BE2C (cell line): Measurements from ENCODE around the gene TEX48.

Source experiments
- DNase-seq: peaks from one replicate; pipeline ENCODE4 v3.0.0-alpha.2; 2020
- H3K27me3 ChIP-seq: fragments of 250-450 bp; sonication (Bioruptor Pico); 2 replicates; pipeline ENCODE4 v1.5.1; 2020; ENCODE audit warnings: mild to moderate bottlenecking
- H3K36me3 ChIP-seq: fragments of 250-450 bp; sonication (Bioruptor Pico); 2 replicates; pipeline ENCODE4 v1.5.1; 2020; ENCODE audit warnings: mild to moderate bottlenecking
- H3K4me1 ChIP-seq: fragments of 250-450 bp; sonication (Bioruptor Pico); 2 replicates; pipeline ENCODE4 v1.5.1; 2020
- H3K4me3 ChIP-seq: 2 replicates; pipeline ENCODE4 v1.5.1; 2011; ENCODE audit warnings: low read depth, low read length
- H3K9me3 ChIP-seq: fragments of 250-450 bp; sonication (Bioruptor Pico); 2 replicates; pipeline ENCODE4 v1.5.1; 2020
- TF ChIP-seq, protein P1 (sequence below): IDR thresholded peaks from 2 replicates; pipeline ENCODE4 v1.5.1; 2012; ENCODE audit warnings: mild to moderate bottlenecking, low read depth, low read length

TEX48 gene

DNA sequence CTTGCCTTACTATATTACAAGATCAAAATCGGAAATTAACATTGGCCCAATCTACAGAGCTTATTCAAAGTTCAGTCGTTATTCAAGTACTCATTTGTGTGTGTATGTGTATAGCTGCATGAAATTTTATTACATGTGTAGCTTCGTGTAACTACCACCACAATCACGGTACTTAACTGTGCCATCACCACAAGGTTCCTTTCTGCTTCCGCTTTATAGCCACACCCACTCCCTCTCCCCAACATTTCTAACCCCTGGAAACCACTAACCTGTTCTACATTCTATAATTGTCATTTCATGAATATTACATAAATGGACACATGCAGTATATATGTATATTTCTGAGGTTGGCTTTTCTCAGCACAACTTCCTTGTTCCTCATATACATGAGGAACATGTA is 4.0 kb upstream of the TEX48 start:
- H3K27me3 ChIP-seq, result no peaks in the 10 kb centered on the region
- no peaks in the 10 kb centered on the region for H3K36me3 ChIP-seq
- no peak overlapping the region for H3K4me3 ChIP-seq
- DNase-seq, result no peak
- no peaks in the 10 kb centered on the region for H3K4me1 ChIP-seq
- TF ChIP-seq, protein P1, sequence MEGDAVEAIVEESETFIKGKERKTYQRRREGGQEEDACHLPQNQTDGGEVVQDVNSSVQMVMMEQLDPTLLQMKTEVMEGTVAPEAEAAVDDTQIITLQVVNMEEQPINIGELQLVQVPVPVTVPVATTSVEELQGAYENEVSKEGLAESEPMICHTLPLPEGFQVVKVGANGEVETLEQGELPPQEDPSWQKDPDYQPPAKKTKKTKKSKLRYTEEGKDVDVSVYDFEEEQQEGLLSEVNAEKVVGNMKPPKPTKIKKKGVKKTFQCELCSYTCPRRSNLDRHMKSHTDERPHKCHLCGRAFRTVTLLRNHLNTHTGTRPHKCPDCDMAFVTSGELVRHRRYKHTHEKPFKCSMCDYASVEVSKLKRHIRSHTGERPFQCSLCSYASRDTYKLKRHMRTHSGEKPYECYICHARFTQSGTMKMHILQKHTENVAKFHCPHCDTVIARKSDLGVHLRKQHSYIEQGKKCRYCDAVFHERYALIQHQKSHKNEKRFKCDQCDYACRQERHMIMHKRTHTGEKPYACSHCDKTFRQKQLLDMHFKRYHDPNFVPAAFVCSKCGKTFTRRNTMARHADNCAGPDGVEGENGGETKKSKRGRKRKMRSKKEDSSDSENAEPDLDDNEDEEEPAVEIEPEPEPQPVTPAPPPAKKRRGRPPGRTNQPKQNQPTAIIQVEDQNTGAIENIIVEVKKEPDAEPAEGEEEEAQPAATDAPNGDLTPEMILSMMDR, result no peak
- H3K9me3 ChIP-seq, result no peaks in the 10 kb centered on the region

DNA sequence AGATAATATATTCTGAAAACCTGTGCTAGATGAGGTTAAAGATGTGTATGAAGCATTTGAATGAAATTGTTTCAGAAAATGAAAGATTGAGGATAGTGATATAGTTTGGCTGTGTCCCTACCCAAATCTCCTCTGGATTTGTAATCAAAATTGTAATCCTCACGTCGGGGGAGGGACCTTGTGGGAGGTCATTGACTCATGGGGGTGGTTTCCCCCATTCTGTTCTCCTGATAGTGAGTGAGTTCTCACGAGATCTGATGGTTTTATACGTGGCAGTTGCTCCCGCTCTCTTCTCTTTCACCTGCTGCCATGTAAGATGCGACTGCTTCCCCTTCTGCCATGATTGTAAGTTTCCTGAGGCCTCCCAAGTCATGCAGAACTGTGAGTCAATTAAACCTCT is 2.0 kb upstream of the TEX48 start:
- Histone ChIP-seq H3K27me3 (peaks cover 4% of the 10 kb centered on the region; the same call in 1 of the 2 replicates), H3K36me3 (no peaks in the 10 kb centered on the region), H3K9me3 (no peaks in the 10 kb centered on the region), H3K4me3 (no peak overlapping the region), H3K4me1 (no peaks in the 10 kb centered on the region)
- TF ChIP-seq, protein P1, result no peak
- DNase-seq, result no peak

DNA sequence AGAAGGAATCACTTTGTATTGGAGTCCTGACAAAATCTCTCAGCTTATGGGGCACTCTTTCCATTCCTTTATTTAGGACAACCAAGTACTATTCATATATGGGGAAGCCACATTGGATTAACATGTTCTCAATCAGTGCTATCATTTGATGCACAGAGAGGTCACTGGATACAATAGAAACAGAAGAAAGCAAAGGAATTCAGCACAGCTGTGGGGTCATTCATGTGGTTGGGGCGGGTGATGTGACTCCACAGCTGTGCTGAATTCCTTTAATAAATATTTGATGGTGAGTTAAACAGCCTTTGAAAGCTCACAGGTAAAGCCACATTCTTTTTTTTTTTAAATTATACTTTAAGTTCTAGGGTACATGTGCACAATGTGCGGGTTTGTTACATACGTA is 854 bp upstream of the TEX48 start:
- DNase-seq, result no peak
- TF ChIP-seq, protein P1, result no peak
- no peaks in the 10 kb centered on the region for H3K9me3 ChIP-seq
- peaks cover 7% of the 10 kb centered on the region; the same call in 1 of the 2 replicates for H3K27me3 ChIP-seq
- H3K4me1 ChIP-seq, result no peaks in the 10 kb centered on the region
- no peak overlapping the region for H3K4me3 ChIP-seq
- H3K36me3 ChIP-seq, result no peaks in the 10 kb centered on the region

DNA sequence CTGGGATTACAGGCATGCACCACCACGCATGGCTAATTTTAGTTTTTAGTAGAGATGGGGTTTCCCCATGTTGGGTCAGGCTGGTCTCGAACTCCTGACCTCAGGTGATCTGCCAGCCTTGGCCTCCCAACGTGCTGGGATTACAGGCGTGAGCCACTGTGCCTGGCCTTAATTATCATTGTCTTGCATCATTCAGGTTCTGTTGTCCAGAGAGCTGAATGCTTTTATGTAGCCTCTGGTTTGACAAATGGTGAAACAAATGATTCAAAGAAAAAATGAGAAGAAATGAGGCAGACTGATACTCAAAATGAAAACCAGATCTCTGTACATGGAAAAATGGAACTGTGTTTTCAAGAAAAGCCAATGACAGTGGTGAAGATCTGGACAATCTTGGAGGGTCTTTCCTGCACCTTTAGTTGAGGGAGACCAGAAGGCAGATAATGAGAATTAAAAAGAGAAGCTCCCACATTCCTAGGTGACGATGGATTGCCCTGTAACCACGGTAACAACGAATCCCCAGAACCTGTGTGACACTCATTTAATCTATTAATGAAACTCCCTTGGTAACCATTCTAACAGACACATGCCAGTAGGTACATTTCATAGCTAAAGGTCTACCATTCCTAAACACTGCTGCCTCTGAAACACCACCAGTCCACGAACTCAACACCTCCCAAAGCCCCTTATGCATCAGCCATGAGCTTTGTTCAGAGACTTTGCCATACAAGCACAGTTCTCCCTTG is 1.6 kb downstream of the TEX48 start:
- Histone ChIP-seq H3K36me3 (no peaks in the 10 kb centered on the region), H3K4me1 (no peaks in the 10 kb centered on the region), H3K4me3 (no peak overlapping the region), H3K9me3 (no peaks in the 10 kb centered on the region), H3K27me3 (peaks cover 9% of the 10 kb centered on the region; the same call in 1 of the 2 replicates)
- TF ChIP-seq, protein P1, result no peak
- no peak for DNase-seq

DNA sequence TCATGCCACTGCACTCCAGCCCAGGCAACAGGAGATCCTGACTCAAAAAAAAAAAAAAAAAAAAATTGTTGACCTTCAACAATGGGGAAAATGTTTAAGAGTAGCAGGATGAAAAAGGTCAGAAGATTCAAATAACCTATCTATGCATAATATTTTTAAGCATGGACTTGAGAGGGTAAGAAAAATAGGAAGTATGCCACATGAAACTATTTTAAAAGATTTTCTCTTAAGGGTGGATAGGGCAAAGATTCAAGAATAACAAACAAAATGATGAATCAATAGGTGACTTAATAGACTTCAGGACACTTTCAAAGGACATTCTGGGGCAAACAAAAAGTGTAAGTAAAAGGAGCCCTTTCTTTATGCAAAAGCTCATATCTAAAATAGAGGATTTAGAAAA is 3.2 kb downstream of the TEX48 start:
- no peak overlapping the region for H3K4me3 ChIP-seq
- H3K36me3 ChIP-seq, result no peaks in the 10 kb centered on the region
- peaks cover 9% of the 10 kb centered on the region; the same call in 1 of the 2 replicates for H3K27me3 ChIP-seq
- TF ChIP-seq, protein P1, result no peak
- no peaks in the 10 kb centered on the region for H3K9me3 ChIP-seq
- no peak for DNase-seq
- H3K4me1 ChIP-seq, result no peaks in the 10 kb centered on the region

DNA sequence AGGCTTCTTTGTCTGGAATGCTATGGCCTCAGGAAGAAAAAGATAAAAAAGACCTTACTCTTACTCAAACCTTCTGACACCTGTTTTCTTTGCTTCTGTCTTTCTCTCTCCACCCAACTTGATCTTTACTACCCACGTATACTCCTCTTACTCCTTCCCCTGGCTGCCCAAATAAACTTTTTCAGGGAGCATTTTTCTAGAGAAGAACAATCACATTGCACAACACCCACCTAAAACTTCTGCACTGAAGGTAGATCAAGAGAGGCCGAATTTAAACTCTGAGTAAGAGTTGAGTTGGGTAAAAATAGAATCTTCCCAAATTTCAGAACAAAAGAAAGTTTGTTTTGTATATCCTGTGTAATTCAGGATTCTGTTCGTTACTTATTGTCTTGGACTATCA is 3.9 kb downstream of the TEX48 start:
- Histone ChIP-seq H3K4me1 (no peaks in the 10 kb centered on the region), H3K9me3 (no peaks in the 10 kb centered on the region), H3K27me3 (peaks cover 9% of the 10 kb centered on the region; the same call in 1 of the 2 replicates), H3K36me3 (no peaks in the 10 kb centered on the region), H3K4me3 (no peak overlapping the region)
- no peak for DNase-seq
- TF ChIP-seq, protein P1, result no peak
